Adrenal gland (tissue), 12 donors: ENCODE data around the gene EFNA5. TPM values are rescaled to one million over a fixed set of nuclear protein-coding genes. Genes with fewer than 3 reads are reported as not detected.
"Not testable (repeated sequence)": the region's sequence is repeated elsewhere in the genome, so short reads cannot be mapped to it uniquely, and the experiment has no call there.

Experiments used
- DNase-seq, 7 donors: peaks; one replicate each; pipeline ENCODE4 v3.0.0-alpha.2; 2019 to 2020
- H3K27ac ChIP-seq, 5 donors: fragments of 200-600 bp; sonication (generic) in 4 of 5; 1 replicate in 3 of 5; 2 replicates in 2 of 5; pipeline versions ENCODE4 v1.5.1 to v1.8.0; 2016 to 2020; ENCODE audit warnings: mild to moderate bottlenecking in 1 of 5
- H3K27me3 ChIP-seq: fragments of 200-600 bp; 2 replicates; pipeline ENCODE4 v1.8.0; 2021
- H3K36me3 ChIP-seq, 2 donors: fragments of 200-600 bp; replicated peaks in 1 of 2; 1 replicate in 1 of 2; 2 replicates in 1 of 2; pipeline versions ENCODE4 v1.5.1 to v1.8.0; 2018 to 2022
- H3K4me1 ChIP-seq, 2 donors: fragments of 200-600 bp; replicated peaks in 1 of 2; 1 replicate in 1 of 2; 2 replicates in 1 of 2; pipeline versions ENCODE4 v1.5.1 to v1.8.0; 2018 to 2021
- H3K4me3 ChIP-seq, 4 donors: fragments of 200-600 bp; sonication (generic) in 3 of 4; one replicate each; pipeline ENCODE4 v1.5.1; 2016 to 2018
- H3K9me3 ChIP-seq, 3 donors: fragments of 200-600 bp; sonication (generic) in 1 of 3; replicated peaks in 1 of 3; 1 replicate in 2 of 3; 2 replicates in 1 of 3; pipeline versions ENCODE4 v1.5.1 to v1.8.0; 2016 to 2021
- CTCF ChIP-seq, 6 experiments: fragments of 450-650 bp in 4 of 6; fragments of 200-600 bp in 2 of 6; sonication (generic) in 1 of 6; IDR thresholded peaks; 1 replicate in 5 of 6; 2 replicates in 1 of 6; pipeline versions ENCODE4 v1.5.1 to v1.8.0; 2016 to 2021; ENCODE audit warnings: antibody characterized with exemption in 6 of 6, mild to moderate bottlenecking in 2 of 6, moderate library complexity in 1 of 6
- POLR2A ChIP-seq, 2 donors: fragments of 450-650 bp; IDR thresholded peaks; one replicate each; pipeline ENCODE4 v1.6.1; 2017; ENCODE audit warnings: antibody characterized with exemption in 2 of 2, mild to moderate bottlenecking in 2 of 2, moderate library complexity in 1 of 2
- WGBS, 4 donors: extraction: QIAGEN DNeasy Blood & Tissue Kit in 2 of 4; methylation state at CpG; one replicate each; pipeline versions ENCODE4 v1.1.5 to v1.1.7; 2013 to 2017; 5-methylcytosine and 5-hydroxymethylcytosine counted together
- intact Hi-C, 2 donors: fragments of 100-400 bp; cut with DNase I; formaldehyde crosslinking; loops; one replicate each; pipeline versions ENCODE4 v1.14.1 to v1.15.0; 2022 to 2023
- polyA plus RNA-seq, 3 donors: library from polyadenylated mRNA; stranded (reverse); fragments of 200-250 nt in 2 of 3; fragments of 350-450 nt in 1 of 3; fragmentation: Illumina TruSeq in 1 of 3; extraction: RNeasy Lipid Tissue Mini Kit (QIAGEN cat#74804) in 1 of 3; gene quantifications; one replicate each; pipeline ENCODE4 v1.2.3, GENCODE V29; 2013 to 2014
- total RNA-seq, 9 donors: library from RNA; depleted of rRNA in 4 of 9; stranded (reverse); fragments of >200 nt in 4 of 9; fragments of 120-200 nt in 1 of 9; fragmentation: NEBNext Ultra II Directional in 1 of 9; extraction: Animal tissue kit (Norgen Biotek cat#: 25700) in 1 of 9; gene quantifications; one replicate each; pipeline versions ENCODE4 v1.1.0 to v1.2.4, GENCODE V29; 2013 to 2023
- donor health status: healthy with polysubstance abuse.
- donor health status: Bipolar disorder and iron deficiency.
- donor health status: DM: yes; HTN: yes; CAD: no.
- donor health status: DM: no; HTN: no; CAD: no.
- donor health status: DM: no; HTN: no; CAD: no.
- donor health status: DM: yes; HTN: yes; CAD: no.

EFNA5 gene
- total and polyA plus RNA-seq, 12 donors = 0.06 to 11.8 (median 1.6) TPM

DNA sequence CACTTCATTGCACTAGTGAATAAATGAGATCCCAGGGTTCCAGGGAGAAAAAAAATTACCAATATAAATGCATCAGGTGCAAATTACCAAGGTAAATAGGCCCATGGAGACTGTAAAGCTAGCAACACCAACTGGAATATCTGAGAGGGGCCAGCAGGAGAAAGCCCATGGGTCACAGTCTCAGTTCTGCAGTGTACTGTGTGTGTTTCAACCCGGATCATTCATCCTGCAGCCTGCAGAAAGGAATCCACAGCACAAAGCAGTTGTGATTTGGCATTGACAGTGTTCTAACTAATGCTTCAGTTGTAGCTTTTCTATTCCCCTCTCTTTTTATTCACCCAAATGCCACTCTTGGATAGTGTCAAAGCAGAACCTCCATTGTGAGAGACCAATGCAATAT, 171.0 kb downstream of the EFNA5 start:
- Histone ChIP-seq H3K4me1 (no peaks in the 10 kb centered on the region), H3K27ac (no peak overlapping the region), H3K4me3 (no peak overlapping the region), H3K36me3 (no peaks in the 10 kb centered on the region), H3K9me3 (no peaks in the 10 kb centered on the region), H3K27me3 (no peaks in the 10 kb centered on the region)
- no peak for TF ChIP-seq POLR2A (IDR thresholded peaks at IDR 0.05)
- TF ChIP-seq CTCF (IDR thresholded peaks at IDR 0.05) = no peak
- 33 to 75% (median 61%) methylated on average over 1 of the region's 1 CpG for WGBS, 4 donors
- DNase-seq = no peak
- intact Hi-C loops = no loop called here

DNA sequence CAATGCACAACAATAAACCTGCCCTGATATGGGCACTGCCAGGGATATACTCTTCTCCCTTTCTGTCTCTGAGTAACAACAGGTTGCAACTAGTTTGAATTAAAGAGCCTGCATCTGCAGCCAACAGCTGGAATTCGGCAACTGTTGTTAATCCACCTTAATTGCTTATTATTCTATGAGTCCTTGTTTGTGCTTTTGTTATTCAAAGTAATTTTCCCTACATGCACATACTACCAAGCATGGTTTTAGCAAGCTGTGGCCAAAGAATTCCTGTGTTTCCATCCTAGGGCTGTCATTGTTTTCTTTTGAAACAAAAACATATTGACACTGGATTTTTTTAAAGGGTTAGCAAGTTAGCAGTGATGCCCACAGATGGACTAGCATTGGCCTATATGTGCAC, 171.5 kb downstream of the EFNA5 start:
- no peak for DNase-seq
- no peak for TF ChIP-seq POLR2A (IDR thresholded peaks at IDR 0.05)
- TF ChIP-seq CTCF (IDR thresholded peaks at IDR 0.05) = no peak
- WGBS, 4 donors = 68 to 88% (median 81%) methylated on average over 1 of the region's 1 CpG
- Histone ChIP-seq H3K36me3 (no peaks in the 10 kb centered on the region), H3K27ac (no peak overlapping the region), H3K9me3 (no peaks in the 10 kb centered on the region), H3K4me3 (no peak overlapping the region), H3K27me3 (no peaks in the 10 kb centered on the region), H3K4me1 (no peaks in the 10 kb centered on the region)
- intact Hi-C loops = no loop called here

DNA sequence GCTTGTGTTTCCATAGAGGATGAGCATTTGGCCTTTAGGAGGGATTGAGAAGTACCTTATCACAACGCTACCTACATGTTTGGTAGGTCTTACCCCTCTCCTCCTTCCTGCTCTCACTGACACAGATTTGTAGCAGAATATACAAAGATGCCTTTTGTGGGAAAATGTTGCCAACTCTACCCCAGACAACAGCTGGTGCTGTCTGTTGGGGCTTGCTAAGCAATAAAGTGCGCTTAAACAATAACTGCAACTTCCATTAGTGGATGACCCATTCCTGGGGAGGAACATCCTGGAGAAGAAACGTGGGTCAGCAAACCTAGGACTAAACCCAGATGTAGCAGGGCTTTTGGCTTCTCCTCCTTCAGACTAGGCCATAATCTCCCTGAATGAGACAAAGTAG, 174.3 kb downstream of the EFNA5 start:
- H3K9me3 ChIP-seq = no peaks in the 10 kb centered on the region
- H3K27ac ChIP-seq = no peak overlapping the region
- intact Hi-C loops = no loop called here
- no peaks in the 10 kb centered on the region for H3K27me3 ChIP-seq
- H3K4me1 ChIP-seq = no peaks in the 10 kb centered on the region
- WGBS, 4 donors = 88 to 91% (median 90%) methylated on average over 3 of the region's 3 CpGs
- no peaks in the 10 kb centered on the region for H3K36me3 ChIP-seq
- no peak for DNase-seq
- TF ChIP-seq CTCF (IDR thresholded peaks at IDR 0.05) = no peak
- no peak overlapping the region for H3K4me3 ChIP-seq

GRCh38 chr5:107494129-107494528, 176.6 kb downstream of the EFNA5 start:
- H3K36me3 ChIP-seq, H3K27ac ChIP-seq, H3K4me1 ChIP-seq, DNase-seq, H3K9me3 ChIP-seq, H3K4me3 ChIP-seq, intact Hi-C loops, H3K27me3 ChIP-seq: not testable (repeated sequence)
- 91 to 97% (median 96%) methylated on average over 4 to 25 of the region's 25 CpGs for WGBS, 4 donors

GRCh38 chr5:107487056-107487542, 183.6 kb downstream of the EFNA5 start:
- peak in 5 of 7 donors; percentile 10 to 29 (median 22) for DNase-seq
- TF ChIP-seq POLR2A (IDR thresholded peaks at IDR 0.05) = no peak
- TF ChIP-seq CTCF (IDR thresholded peaks at IDR 0.05) = no peak
- peaks cover 0 to 9% of the 10 kb centered on the region in 2 donors for H3K4me1 ChIP-seq
- H3K27ac ChIP-seq = peak overlapping the region in 1 of 5 donors; percentile 42
- H3K4me3 ChIP-seq = no peak overlapping the region
- no peaks in the 10 kb centered on the region for H3K36me3 ChIP-seq
- intact Hi-C loops = no loop called here
- 14 to 22% (median 19%) methylated on average over 2 of the region's 2 CpGs for WGBS, 4 donors
- no peaks in the 10 kb centered on the region for H3K9me3 ChIP-seq
- no peaks in the 10 kb centered on the region for H3K27me3 ChIP-seq
